Breast epithelium (tissue), 3 donors: ENCODE data around the gene RYR1.

Source experiments
- POLR2A ChIP-seq: fragments of 450-650 bp; IDR thresholded peaks from one replicate; pipeline ENCODE4 v1.6.1; 2016; ENCODE audit warnings: antibody characterized with exemption, mild to moderate bottlenecking, moderate library complexity
- POLR2AphosphoS5 ChIP-seq, 3 donors: sonication (generic); formaldehyde crosslinking; IDR thresholded peaks; one replicate each; pipeline ENCODE4 v1.6.1; 2017; ENCODE audit warnings: antibody characterized with exemption in 3 of 3
- TF ChIP-seq, protein P1 (sequence below), 3 donors: fragments of 450-650 bp; IDR thresholded peaks; one replicate each; pipeline ENCODE4 v1.5.1; 2016 to 2017; ENCODE audit warnings: antibody characterized with exemption in 3 of 3, mild to moderate bottlenecking in 3 of 3, moderate library complexity in 3 of 3

DNA sequence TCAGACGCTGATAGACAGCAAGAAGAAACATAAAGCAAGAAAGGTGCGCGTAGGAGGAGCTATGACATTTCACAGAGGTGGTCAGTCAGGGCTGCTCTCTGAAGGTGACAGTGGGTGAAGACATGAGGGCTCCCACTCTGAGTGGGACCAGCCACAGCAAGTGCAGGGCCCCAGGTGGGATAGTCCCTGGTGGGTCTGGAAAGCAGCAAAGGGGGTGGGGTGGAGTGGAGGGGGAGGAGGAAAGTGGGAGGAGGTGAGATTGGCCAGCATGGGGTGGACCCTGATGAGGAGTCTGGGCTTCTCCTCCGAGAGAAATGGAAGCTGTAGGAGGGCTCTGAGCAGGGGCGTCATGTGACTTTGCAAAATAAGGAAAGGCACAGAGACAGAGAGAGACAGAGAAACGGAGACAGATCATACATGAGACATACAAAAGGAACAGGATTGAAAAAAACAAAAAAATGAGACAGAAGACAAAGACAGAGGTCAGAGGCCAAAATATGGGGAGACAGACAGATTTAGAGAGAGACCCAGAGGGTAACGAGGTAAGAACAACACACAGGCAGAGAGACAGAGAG, 181.6 kb downstream of the RYR1 start:
- TF ChIP-seq, protein P1, sequence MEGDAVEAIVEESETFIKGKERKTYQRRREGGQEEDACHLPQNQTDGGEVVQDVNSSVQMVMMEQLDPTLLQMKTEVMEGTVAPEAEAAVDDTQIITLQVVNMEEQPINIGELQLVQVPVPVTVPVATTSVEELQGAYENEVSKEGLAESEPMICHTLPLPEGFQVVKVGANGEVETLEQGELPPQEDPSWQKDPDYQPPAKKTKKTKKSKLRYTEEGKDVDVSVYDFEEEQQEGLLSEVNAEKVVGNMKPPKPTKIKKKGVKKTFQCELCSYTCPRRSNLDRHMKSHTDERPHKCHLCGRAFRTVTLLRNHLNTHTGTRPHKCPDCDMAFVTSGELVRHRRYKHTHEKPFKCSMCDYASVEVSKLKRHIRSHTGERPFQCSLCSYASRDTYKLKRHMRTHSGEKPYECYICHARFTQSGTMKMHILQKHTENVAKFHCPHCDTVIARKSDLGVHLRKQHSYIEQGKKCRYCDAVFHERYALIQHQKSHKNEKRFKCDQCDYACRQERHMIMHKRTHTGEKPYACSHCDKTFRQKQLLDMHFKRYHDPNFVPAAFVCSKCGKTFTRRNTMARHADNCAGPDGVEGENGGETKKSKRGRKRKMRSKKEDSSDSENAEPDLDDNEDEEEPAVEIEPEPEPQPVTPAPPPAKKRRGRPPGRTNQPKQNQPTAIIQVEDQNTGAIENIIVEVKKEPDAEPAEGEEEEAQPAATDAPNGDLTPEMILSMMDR (IDR thresholded peaks at IDR 0.05) = no peak
- TF ChIP-seq POLR2A = no peak
- no peak for TF ChIP-seq POLR2AphosphoS5 (IDR thresholded peaks at IDR 0.05)
